Measurements from ENCODE around the gene NOS1.

Gene NOS1

DNA sequence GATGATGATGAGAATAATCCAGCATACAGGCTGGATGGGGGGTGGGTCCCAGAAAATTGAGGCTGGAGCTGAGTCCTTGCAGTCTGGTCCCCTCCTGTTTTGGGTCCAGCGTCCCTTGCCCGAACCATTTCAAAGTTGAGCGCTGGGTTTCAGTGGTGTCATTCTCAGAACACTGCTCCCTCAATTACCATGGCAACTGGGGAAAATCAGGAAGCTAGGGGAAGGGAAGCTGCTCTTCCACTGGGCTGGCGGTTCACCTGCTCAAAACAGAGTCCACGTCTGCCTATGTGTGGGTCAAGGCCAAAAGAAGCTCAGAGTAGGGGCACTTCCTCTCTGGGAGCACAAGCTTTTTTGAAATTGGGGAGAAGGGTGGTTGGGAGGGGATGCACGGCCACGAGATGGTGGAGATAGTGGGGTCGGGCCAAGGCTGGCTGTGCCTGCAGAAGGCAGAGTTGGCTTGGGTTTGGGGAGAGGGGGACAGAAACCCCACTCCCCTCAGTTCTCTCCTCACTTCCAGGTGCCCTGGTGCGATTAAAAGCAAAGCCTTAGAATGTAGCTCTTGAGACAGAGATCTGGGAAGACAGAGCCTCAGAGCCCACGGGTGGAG lies 1.7 kb upstream of the NOS1 start:
- DNase-seq = no peak

DNA sequence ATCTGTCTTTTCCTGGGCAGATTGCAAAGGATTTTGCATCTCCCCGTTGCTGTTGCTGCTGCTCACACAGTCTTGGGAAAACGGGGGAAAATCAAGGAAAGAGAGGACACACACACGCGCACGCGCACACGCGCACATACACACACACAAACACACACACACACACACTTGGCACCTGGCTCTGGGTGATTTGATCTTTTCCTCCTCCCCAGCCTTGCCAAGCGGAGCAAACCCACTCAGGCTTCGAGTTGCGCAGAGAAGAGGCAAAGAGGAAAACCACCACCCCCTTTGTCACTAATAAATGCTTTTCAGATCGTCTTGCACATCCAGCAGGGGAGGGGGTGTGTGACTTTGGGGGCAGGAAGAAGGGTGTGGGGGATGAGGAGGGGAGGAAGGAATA lies 965 bp upstream of the NOS1 start:
- DNase-seq = no peak

DNA sequence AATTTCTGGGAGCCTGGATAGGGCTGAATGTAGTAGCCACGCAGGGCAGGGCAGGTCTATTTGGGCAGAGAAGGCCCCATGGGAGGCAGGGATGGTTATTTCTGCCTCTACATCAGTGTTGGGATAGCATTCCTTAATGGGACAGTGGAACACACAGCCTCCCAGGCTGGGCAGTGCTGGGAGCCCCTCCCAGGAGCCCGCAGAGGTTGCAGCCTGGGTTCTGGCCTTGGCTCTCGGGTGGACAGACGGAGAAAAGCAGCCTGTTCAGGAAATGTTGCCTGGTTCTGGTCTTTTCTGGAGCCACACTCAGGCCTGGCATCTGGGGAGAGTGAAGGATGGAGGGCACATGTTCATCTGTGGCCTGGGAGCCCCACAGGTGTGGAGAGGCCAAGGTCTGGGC lies 479 bp upstream of the NOS1 start:
- DNase-seq = no peak

DNA sequence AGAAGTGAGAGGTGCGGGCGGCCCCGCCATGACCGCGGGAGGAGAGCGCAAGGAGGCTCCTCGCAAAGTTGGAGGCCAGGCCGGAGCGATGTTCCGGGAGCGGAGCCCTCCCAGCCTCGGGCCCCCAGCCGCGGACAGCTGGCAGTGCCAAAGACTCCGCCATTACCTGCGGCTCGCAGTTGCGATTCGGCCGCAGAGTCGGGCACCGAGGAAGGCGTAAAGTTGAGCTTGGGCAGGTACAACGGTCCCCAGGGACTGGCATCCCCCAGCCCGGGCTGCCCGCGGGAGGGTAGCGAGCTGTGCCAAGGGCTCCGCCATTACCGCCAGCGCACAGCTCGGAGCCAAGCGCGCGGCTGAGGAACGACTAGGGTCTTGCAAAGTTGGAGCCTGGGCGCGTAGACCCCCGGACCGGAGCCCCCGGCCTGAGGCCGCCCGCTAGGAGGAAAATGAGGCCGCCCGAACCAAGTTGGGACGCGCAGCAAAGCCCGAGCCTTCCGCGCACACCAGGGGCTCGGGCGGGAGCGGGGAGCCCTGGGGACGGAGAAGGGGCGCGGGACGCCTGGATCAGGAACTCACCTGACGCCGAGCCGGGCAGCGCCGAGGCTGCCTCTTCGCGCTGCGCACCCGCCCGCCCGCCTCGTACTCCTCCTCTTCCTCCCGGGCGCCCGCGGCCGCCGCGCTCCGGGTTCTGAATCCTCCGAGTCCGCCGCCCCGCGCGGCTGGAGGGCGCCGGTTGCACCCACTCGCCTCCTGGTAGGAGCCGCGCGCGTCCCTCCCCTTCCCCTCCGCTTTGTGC lies 677 bp downstream of the NOS1 start:
- no peak for DNase-seq

DNA sequence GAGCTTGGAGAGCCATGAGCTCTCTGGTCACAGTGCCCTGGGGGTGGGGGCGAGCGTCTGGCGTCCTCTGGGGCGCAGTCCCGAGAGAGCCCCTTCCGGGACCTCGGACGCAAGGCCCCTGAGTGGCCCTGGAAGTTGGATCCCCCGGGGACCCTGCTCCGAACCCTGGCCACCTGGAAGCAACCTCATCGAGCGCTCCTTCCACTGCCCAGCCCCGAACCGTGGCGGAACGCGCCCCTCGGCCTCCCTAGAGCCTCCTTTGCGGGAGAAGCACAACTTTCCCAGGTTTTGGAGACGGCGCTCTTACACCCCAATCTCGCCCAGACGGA lies 1.2 kb downstream of the NOS1 start:
- no peak for DNase-seq

DNA sequence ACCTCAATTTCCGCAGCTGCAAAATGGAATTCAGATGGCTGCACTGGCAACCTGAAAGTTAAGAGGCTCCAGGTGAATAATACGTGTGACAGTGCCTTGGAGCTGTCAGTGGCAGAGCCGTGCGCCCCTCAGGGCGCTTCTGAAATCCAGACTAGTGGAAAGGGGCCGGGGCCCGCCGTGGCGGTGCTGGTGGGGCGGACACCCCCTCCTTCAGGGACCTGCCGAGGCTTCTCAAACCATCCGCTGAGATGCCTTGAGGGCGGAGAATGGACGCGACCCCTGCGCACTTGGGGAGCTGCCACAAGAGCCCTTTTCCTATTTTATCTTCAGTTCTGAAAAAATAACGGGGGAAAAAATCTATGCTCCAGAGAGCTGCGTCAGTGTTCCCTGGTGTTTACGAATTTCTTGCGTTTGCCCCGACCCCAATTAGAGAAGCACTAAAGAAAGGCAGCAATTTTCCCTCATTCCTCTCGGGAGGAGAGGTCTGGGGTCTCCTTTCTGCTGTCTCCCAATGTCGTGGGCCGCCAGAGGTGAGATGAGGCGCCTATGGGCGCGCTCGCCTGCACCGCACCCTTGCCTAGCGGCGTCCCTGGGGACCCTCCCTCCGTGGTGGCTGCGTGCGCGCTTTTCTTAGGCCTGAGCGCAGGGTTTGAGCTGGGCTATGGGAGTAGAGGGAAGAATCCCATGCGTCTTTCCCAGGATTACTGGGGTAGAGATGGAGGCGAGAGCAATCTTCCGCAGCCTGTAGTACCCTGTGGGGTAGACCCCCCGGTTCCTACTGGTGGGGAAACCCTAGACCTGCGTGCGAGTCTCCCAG lies 2.2 kb downstream of the NOS1 start:
- DNase-seq = no peak

DNA sequence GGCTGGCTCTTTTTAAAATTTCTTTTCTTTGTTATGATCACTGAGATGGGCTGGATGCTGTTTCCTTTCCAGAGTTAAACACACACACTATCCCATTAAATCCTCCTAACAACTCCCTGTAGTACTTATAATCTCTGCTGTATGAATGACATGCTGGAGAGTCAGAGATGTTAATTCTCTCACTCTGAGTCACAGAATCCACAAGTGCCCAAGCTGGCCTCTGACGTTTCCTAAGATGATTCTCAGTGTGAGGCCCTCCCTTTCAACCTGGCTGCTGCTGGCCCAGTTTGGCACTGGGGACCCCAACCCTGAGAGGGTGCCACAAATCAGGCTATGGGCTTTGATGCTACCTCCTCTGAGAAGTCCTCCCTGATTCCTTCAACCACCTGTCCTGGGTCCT lies 5.4 kb downstream of the NOS1 start:
- DNase-seq = no peak

DNA sequence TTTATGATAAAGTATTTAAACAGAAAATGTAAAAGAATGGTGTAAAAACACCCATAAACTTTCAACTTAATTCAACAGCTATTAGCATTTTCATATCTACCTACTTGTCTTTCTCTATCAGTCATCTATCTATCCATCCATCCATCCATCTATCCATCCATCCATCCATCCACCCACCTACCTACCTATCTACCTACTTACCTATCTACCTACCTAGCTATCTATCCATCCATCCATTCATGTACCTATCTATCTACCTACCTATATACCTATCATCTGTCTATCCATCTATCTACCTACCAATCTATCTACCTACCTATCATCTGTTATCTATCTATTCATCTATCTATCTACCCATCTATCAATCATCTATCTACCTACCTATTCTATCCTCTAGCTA lies 8.5 kb downstream of the NOS1 start:
- DNase-seq = no peak

DNA sequence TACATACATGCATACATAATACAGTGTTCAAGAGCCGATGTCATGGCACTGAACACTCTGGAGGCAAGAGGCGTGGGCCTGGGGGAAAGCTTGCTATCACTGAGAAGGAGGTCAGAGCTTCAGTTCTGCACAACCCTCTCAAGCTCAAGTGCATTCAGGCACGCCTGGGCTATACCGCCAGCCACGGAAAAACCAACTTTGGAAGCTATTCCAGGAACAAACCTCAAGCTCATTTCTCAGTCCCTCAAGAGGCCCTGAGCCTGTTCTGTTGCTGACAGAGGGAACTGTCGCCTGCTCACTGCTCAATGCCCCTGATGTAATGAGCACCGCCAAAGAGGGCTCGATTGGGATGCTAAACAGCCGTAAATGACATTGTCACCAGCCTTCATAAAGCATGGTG lies 9.2 kb downstream of the NOS1 start:
- no peak for DNase-seq

DNA sequence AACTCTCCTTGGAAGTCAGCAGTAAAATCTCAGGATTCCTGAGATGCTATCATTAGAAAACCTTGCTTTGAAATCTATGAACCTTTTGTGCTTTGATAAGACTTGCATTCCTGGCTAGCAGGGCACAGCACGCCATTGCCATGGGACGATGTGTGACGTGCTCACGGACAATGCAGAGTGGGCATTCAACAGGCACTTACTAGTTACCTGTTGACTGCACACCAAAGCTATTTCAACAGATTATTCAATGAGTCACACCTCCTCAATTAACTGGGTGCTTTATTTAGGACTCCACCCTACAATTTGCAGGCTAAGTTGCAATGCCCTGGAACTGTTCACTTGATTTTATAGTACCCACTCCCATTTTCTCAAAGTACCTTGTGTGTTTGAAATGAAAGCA lies 11.3 kb downstream of the NOS1 start:
- DNase-seq = no peak

DNA sequence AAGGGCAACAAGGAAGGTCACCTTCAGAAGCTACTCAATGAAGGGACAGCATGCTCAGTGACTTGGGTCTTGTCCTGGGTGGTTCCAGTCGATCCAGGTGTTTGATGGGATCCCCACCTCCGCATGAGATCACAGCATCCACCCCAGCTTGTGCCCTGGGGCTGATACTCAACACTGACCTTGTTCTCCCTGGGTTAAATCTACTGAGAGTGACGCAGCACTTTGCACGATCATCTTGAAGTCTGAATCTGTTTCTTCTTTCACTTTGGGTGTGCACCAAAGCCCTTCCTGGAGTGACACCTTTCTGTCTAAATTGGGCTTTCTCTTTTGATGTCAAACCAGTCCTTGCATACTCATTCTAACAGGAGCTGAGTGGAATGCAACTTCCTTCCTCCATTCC lies 13.8 kb downstream of the NOS1 start:
- DNase-seq = no peak

DNA sequence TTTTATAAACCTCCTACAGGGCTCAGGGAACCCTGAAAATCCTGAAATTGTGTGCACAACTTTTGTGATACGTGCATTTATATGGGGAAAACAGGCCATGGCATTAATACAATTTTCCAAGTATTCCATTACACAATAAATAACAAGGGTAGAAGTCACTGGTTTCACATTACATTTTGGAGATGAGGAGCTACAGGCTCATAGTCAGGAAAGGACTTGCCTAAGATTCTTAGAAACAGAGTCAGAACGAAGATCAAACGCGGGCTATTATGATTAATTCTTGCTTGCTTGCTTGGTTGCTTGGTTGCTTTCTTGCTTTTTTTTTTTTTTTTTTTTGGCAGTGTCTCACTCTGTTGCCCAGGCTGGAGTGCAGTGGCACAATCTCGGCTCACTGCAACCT lies 16.7 kb downstream of the NOS1 start:
- no peak for DNase-seq

DNA sequence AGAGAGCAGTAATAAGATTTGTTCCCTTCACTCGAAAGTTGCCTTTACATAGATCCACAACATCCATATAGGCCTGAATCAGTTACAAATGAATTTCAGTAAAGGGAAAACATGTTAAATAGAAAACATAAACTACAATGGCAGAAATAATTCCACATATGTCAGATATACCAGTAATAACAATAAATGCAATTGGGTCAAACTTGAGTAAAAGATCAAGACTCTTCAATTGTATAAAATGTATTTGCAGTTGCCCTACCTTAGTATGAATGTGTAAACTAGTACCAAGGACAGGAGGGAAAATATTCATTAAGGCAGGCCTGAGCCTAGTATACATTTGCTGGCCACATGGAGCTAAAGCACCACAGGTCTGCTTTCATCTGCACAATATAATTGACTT lies 17.6 kb downstream of the NOS1 start:
- no peak for DNase-seq

DNA sequence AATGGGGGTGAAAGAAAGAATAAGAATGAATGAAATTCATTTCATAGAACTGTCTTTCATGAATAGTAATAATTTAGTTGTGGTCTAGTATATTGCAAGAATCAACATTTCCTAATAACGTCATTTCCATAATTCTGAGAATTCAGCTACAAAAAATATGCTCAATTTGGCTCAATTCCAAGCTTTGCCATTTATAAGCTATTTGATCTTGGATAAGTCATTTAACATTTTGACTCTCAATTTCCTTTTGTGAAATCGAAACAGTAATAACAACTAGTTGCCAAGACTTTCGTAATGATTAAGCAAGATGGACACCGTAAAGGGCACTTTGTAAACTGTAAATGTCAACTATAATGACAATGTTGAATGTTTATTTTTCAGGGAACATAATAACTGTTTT lies 18.1 kb downstream of the NOS1 start:
- no peak for DNase-seq

DNA sequence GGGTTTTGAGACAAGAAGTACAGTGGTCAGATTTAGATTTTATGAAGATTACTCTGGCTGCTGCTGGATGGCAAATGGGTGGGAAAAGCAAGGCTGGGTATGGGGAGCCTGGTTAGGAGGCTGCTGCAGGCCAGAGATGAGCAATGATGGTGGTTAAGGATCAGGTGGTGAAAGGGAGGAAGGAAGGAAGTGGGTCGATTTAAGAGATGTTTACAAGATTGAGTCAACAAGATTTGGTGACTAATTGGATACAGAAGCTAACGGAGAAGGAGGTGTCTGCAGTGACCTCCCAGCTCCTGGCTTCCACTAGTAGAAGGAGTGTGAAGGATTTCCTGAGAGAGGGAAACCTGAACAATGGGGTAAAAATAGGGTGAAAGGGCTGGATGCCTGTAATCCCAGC lies 18.7 kb downstream of the NOS1 start:
- no peak for DNase-seq

DNA sequence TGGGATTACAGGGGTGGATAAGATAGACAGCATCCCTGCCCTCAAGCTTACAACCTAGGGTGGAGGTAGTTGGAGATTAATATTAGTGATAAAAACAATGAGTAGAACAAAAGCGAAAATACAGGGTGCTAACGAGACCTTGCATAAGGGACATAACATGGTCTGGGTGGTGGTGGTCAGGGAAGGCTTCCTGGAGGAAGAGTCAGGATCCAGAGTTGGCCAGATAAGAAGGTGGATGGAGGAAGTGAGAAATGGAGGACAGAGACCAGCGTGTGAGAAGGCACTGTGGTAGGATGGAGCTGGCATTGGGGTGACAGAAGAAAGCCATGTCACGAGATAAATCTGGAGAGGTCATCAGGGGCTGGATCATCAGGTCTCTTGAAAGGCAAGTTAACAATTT lies 19.2 kb downstream of the NOS1 start:
- DNase-seq = no peak

DNA sequence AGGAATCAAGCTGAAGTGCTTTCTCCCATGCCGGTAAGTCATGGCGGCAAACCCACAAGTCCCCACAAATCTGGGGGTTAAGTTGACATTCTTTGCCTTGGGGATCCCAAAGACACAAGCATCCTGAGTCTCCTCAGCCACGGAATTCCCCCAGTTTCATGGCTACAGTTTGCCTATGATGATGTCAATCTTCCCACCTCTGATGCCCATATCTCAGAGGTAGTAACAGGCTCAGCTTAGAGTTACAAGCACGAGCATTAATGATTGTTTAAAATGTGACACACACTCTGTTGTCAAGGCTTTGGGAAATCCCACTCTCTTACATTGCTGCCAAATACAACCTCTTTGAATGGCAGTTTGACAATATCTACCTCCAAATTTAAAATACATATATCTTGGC lies 22.3 kb downstream of the NOS1 start:
- no peak for DNase-seq

DNA sequence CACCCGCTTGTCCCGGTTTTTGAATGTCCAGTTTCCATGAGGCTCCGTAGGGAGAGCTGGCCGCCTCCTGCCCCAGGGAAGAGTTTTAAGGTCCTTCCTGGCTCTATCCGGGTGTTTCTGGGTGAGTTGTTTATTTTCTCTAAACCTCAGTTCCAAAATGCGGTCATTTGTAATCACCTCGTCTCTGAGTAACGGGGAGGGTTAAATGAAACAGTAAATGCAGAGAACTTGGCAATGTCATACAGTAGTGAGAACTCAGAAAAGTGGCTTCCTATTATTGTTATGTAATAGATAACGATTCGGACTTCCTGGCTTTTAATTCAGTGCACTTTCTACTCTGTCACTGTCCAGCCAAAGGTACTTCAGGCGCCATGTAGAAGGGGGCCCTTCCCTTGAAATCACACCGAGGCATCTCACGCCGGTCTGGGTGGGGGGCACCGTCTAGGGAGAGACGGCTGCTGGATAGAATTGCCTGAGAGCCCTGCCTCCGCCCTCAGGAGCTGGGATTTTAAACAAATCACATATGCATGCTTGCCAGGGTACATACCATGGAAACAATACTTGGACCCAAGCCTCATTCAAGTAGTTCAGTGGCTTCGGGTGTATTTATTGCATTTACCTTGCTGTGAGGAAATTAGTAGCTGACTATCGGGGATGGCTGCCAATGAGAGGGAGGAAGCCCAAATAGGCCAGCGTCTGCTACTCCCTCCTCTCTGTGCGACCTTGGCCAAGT lies 26.4 kb downstream of the NOS1 start:
- DNase-seq = no peak

DNA sequence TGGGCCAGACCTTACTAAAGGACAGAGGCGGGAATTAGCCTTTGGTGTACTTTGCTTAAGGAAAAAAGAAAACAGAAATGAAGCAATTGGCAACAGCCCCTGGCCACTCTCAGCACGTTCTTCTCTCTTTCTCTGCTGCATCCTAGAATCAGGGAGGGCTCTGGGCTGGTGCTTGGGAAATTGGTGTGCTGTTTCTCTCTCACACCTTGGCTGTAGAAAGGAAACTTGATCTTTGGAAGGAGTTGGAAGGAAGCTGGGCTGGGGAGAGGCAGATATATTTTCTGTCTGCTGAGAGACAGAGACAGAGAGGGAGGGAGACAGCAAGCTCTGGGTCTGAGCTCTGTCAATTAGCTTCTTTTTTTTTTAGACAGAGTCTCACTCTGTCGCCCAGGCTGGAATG lies 27.4 kb downstream of the NOS1 start:
- no peak for DNase-seq

DNA sequence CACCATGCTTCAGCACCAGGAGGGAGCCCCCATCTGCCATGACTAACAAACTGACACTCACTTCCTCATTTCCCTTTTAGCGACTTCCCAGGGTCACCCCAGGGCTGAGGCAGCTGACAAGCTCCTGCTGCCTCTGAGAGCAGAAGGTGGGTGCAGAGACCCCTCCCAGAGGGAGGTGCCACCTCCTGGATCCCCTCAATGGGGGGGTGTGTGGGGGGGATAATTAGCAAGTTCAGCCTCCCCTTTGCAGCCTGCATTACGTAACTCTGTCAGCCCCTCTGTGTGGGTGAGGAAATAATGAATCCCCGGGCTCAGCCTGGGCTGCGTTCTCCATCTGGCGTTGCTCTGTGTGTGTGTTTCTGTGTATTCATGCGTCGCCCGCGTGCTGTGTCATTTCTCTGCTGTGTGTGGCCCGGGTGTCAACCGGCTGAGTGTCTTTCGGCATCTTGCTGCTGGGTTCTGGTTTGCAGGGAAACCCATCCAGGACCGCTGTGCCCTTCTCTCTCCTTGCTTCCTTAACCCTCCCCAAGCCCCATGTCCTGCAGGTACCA lies 28.0 kb downstream of the NOS1 start:
- no peak for DNase-seq

DNA sequence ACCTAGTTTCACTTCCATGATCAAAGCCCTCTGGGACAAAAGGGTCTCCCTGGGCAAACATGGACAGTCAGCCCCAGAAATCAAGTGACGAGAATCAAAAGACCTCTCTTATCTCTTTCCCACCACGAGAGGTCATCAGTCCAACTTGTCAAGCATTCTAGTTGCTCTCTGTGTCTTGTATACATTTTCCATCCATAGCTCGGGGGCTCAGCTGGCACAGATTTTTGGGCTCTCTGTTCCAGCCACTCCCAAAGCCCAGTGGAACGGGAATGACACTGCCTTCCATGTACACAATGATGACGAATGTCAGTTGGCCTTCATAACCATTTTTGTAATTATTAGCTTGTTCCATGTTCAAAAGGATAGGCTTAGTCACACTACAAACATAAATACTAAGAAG lies 29.7 kb downstream of the NOS1 start:
- DNase-seq = no peak

DNA sequence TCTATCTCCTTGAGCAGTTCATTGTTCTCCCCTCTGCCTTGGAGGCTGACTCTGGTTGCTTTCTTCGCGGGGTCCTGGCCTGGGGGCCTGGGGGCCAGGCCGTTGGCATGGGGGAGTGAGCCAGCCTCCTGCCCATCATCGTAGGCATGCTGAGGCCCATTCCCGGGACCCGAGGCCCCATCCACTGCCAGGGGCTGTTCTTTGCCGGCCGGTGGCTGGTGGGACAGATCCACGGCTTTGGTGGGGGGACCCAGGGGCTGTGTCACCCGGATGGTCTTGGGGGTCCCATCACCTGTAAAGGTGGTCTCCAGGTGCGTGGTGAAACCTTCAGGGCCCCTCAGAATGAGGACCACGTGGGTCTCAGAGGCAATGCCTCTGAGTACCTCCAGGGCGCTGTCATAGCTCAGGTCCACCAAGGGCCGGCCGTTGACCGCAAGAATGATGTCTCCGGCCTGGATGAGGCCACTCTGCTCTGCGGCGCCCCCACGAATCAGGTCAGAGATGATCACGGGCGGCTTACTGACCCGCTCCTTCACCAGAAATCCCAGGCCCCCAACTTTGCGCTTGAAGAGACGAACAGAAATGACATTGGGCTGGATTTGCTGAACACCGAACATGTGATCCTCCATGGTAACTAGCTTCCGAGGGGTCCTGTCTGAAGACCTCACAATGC lies 30.8 kb downstream of the NOS1 start:
- DNase-seq = no peak

DNA sequence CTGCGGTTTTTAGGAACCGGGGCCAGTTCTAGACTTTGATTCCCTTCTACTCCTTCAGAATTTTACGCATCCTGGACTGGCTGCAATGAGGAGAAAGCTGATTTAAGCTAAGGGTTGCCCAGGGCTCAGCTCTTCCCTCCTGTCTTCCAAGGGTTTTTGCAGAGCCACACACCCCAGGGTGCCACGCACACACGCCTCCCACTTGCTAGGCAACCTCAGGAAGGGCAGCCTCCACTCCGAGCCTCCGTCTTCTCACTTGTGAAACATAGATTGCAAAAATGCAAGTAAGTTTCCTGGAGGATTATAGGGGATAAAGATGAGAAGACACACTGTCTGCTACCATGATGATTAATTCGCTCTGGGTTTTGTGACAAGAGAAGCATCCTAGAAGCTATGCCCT lies 31.7 kb downstream of the NOS1 start:
- no peak for DNase-seq

Data from NCI-H226 (cell line).